Kidney capillary endothelial cell (primary cell): ENCODE measurements around the gene LIG3.
"Not testable (repeated sequence)": the region's sequence is repeated elsewhere in the genome, so short reads cannot be mapped to it uniquely, and the experiment has no call there.

ENCODE experiments used
- DNase-seq: peaks from one replicate; pipeline ENCODE4 v3.0.0-alpha.2; 2018; ENCODE audit warnings: low spot score

LIG3 gene

GRCh38 chr17:34999456-34999855, 19.1 kb downstream of the LIG3 start:
- DNase-seq = no peak

- not testable (repeated sequence) for DNase-seq
Measured at GRCh38 chr17:35000965-35001364, 20.7 kb downstream of the LIG3 start.

- peak; percentile 32 for DNase-seq
Measured at GRCh38 chr17:35001549-35001948, 21.2 kb downstream of the LIG3 start.

- DNase-seq = no peak
Measured at GRCh38 chr17:35002876-35003551, 22.7 kb downstream of the LIG3 start.

GRCh38 chr17:35003778-35004177, 23.5 kb downstream of the LIG3 start:
- DNase-seq = no peak

- no peak for DNase-seq
Measured at GRCh38 chr17:35006345-35006744, 26.0 kb downstream of the LIG3 start.

- no peak for DNase-seq
Measured at GRCh38 chr17:35006961-35007360, 26.6 kb downstream of the LIG3 start.

GRCh38 chr17:35010093-35010492, 29.8 kb downstream of the LIG3 start:
- DNase-seq = no peak

GRCh38 chr17:35011671-35012216, 31.4 kb downstream of the LIG3 start:
- no peak for DNase-seq

- DNase-seq = no peak
Measured at GRCh38 chr17:35016369-35016768, 36.1 kb downstream of the LIG3 start.

- DNase-seq = no peak
Measured at GRCh38 chr17:35017021-35017420, 36.7 kb downstream of the LIG3 start.

GRCh38 chr17:35018814-35019213, 38.5 kb downstream of the LIG3 start:
- DNase-seq = no peak

GRCh38 chr17:35019386-35020179, 39.3 kb downstream of the LIG3 start:
- no peak for DNase-seq

- no peak for DNase-seq
Measured at GRCh38 chr17:35021520-35022380, 41.4 kb downstream of the LIG3 start.

GRCh38 chr17:35022536-35023063, 42.3 kb downstream of the LIG3 start:
- DNase-seq = peak; percentile 98

- DNase-seq = no peak
Measured at GRCh38 chr17:35023538-35023937, 43.2 kb downstream of the LIG3 start.

GRCh38 chr17:35025541-35025940, 45.2 kb downstream of the LIG3 start:
- no peak for DNase-seq

- DNase-seq = not testable (repeated sequence)
Measured at GRCh38 chr17:35028097-35028496, 47.8 kb downstream of the LIG3 start.

- DNase-seq = peak; percentile 14
Measured at GRCh38 chr17:35028531-35029262, 48.4 kb downstream of the LIG3 start.

GRCh38 chr17:35030780-35031179, 50.5 kb downstream of the LIG3 start:
- no peak for DNase-seq

GRCh38 chr17:35038453-35038852, 58.1 kb downstream of the LIG3 start:
- no peak for DNase-seq
